Endothelial cell of umbilical vein (primary cell): Measurements from ENCODE around the gene ADARB2. TPM values are rescaled to one million over a fixed set of nuclear protein-coding genes. Genes with fewer than 3 reads are reported as not detected.

ENCODE experiments used
- BruUV-seq: library from RNA; stranded (reverse); fragments of 400-500 nt; replicated peaks from 2 replicates; lab custom pipeline; 2021; lab: Mats Ljungman, UMichigan
- CTCF ChIA-PET: fragments of 300-600, 350-600 bp; sonication (Branson Sonifier 250); formaldehyde crosslinking; loops from one replicate; lab custom pipeline; 2021; ENCODE audit warnings: antibody characterized with exemption, inconsistent platforms; lab: Charles Lee
- POLR2A ChIA-PET: fragments of 300-600, 350-600 bp; sonication (Branson Sonifier 250); formaldehyde crosslinking; loops from one replicate; lab custom pipeline; 2021; ENCODE audit warnings: antibody characterized with exemption, inconsistent platforms; lab: Charles Lee
- DNase-seq: peaks from one replicate; pipeline ENCODE4 v3.0.0-alpha.2; 2011; ENCODE audit warnings: low read depth, low spot score
- FAIRE-seq: peaks from 2 replicates; lab custom pipeline; 2011; peaks lifted over from hg19 to GRCh38; lab: Jason Lieb, UNC
- H2AFZ ChIP-seq: 2 replicates; pipeline ENCODE4 v1.6.0; 2012; ENCODE audit warnings: low read depth, low read length, control low read depth, inconsistent platforms
- H3K27ac ChIP-seq: 2 replicates; pipeline ENCODE4 v1.5.1; 2011; ENCODE audit warnings: low read depth, mild to moderate bottlenecking, control low read depth, low read length, moderate library complexity; ENCODE audit not compliant: insufficient read depth
- H3K27me3 ChIP-seq, 2 experiments: 2 replicates each; pipeline versions ENCODE4 v1.6.0 to v1.6.1; 2011; ENCODE audit warnings: low read length in 2 of 2, mixed read lengths in 1 of 2; ENCODE audit not compliant: control insufficient read depth in 2 of 2, insufficient read depth in 2 of 2
- H3K36me3 ChIP-seq, 2 experiments: 2 replicates in 1 of 2; 3 replicates in 1 of 2; pipeline ENCODE4 v1.5.1; 2011; ENCODE audit warnings: low read length in 2 of 2, mild to moderate bottlenecking in 1 of 2, moderate library complexity in 1 of 2; ENCODE audit not compliant: control insufficient read depth in 2 of 2, insufficient read depth in 2 of 2; ENCODE audit errors: extremely low read depth in 1 of 2
- H3K4me1 ChIP-seq: 3 replicates; pipeline ENCODE4 v1.5.1; 2011; ENCODE audit warnings: mild to moderate bottlenecking, low read length; ENCODE audit not compliant: control insufficient read depth, insufficient read depth; ENCODE audit errors: extremely low read depth
- H3K4me2 ChIP-seq: 2 replicates; pipeline ENCODE4 v1.6.1; 2011; ENCODE audit warnings: low read length, control low read depth, mixed read lengths; ENCODE audit not compliant: insufficient read depth
- H3K4me3 ChIP-seq, 3 experiments: fragments of 200-600 bp in 1 of 3; sonication (generic), shearing (Covaris generic) in 1 of 3; replicated peaks in 1 of 3; 2 replicates each; pipeline ENCODE4 v1.5.1; 2011 to 2016; ENCODE audit warnings: control low read depth in 3 of 3, low read length in 3 of 3, mild to moderate bottlenecking in 2 of 3, inconsistent platforms in 1 of 3, low read depth in 1 of 3, moderate library complexity in 1 of 3; ENCODE audit not compliant: insufficient read depth in 1 of 3
- H3K79me2 ChIP-seq: 2 replicates; pipeline ENCODE4 v1.6.0; 2012; ENCODE audit warnings: low read length, inconsistent platforms; ENCODE audit not compliant: control insufficient read depth, insufficient read depth
- H3K9ac ChIP-seq: replicated peaks from 2 replicates; pipeline ENCODE3; 2011; ENCODE audit warnings: low read length, control low read depth; ENCODE audit not compliant: insufficient read depth; ENCODE audit errors: extremely low read depth
- H3K9me1 ChIP-seq: replicated peaks from 3 replicates; pipeline ENCODE4 v1.6.0; 2011; ENCODE audit warnings: mild to moderate bottlenecking, low read length; ENCODE audit not compliant: control insufficient read depth, insufficient read depth; ENCODE audit errors: extremely low read depth
- H3K9me3 ChIP-seq: replicated peaks from 2 replicates; pipeline ENCODE4 v1.5.1; 2012; ENCODE audit warnings: low read length, inconsistent platforms; ENCODE audit not compliant: control insufficient read depth, insufficient read depth
- H4K20me1 ChIP-seq: replicated peaks from 2 replicates; pipeline ENCODE3; 2011; ENCODE audit warnings: mild to moderate bottlenecking, low read length; ENCODE audit not compliant: control insufficient read depth, insufficient read depth; ENCODE audit errors: extremely low read depth
- CTCF ChIP-seq, 2 donors: IDR thresholded peaks; 1 replicate in 1 of 2; 2 replicates in 1 of 2; pipeline ENCODE4 v1.5.1; 2011; ENCODE audit warnings: low read length in 2 of 2, mild to moderate bottlenecking in 2 of 2, moderate library complexity in 2 of 2, control low read depth in 1 of 2, inconsistent platforms in 1 of 2, low read depth in 1 of 2; ENCODE audit not compliant: insufficient read depth in 1 of 2; ENCODE audit errors: extremely low read depth in 1 of 2
- EZH2 ChIP-seq: IDR thresholded peaks from 2 replicates; pipeline ENCODE4 v1.6.1; 2012; ENCODE audit warnings: borderline replicate concordance, low read depth, mild to moderate bottlenecking, moderate library complexity, low read length, inconsistent platforms; ENCODE audit not compliant: severe bottlenecking
- FOS ChIP-seq: IDR thresholded peaks from 2 replicates; pipeline ENCODE4 v1.6.1; 2011; ENCODE audit warnings: mild to moderate bottlenecking, low read length, moderate library complexity, borderline replicate concordance; ENCODE audit not compliant: insufficient read depth
- GATA2 ChIP-seq: IDR thresholded peaks from 2 replicates; pipeline ENCODE4 v1.7.0; 2011; ENCODE audit warnings: low read depth, mild to moderate bottlenecking, moderate library complexity, mixed read lengths, low read length; ENCODE audit not compliant: insufficient read length, insufficient read depth
- JUN ChIP-seq: IDR thresholded peaks from 2 replicates; pipeline ENCODE4 v1.6.1; 2011; ENCODE audit warnings: borderline replicate concordance, low read depth; ENCODE audit not compliant: insufficient read length, insufficient read depth
- MAX ChIP-seq: IDR thresholded peaks from 2 replicates; pipeline ENCODE4 v1.6.1; 2011; ENCODE audit not compliant: insufficient read depth, insufficient read length
- MYC ChIP-seq: IDR thresholded peaks from one replicate; pipeline ENCODE4 v1.6.1; 2011; ENCODE audit warnings: mild to moderate bottlenecking, low read depth, low read length
- POLR2A ChIP-seq: IDR thresholded peaks from 2 replicates; pipeline ENCODE4 v1.6.1; 2012; ENCODE audit warnings: low read depth, mild to moderate bottlenecking, control low read depth, low read length
- POLR2AphosphoS5 ChIP-seq: IDR thresholded peaks from 2 replicates; pipeline ENCODE4 v1.6.1; 2012; ENCODE audit warnings: low read depth, mild to moderate bottlenecking, control low read depth, low read length, moderate library complexity; ENCODE audit not compliant: insufficient read depth
- dilution Hi-C: fragments of 300-500 bp; cut with MboI; formaldehyde crosslinking; loops from one replicate; pipeline ENCODE4 v1.15.0; 2019; ENCODE audit warnings: low sequenced_read_pairs; ENCODE audit not compliant: extremely low pct_ligation_motif_present
- intact Hi-C: fragments of 100-400 bp; cut with micrococcal nuclease; formaldehyde crosslinking; loops from one replicate; pipeline ENCODE4 v1.10.0; 2022
- polyA plus RNA-seq, 4 experiments: library from polyadenylated mRNA; depleted of rRNA in 3 of 4; stranded (reverse) in 3 of 4; unstranded in 1 of 4; fragments of >200 nt; gene quantifications; 2 replicates each; pipeline versions ENCODE4 v1.2.1 to v1.2.3, GENCODE V29; 2011 to 2012; ENCODE audit warnings: missing spikeins in 1 of 4
- total RNA-seq: library from RNA; stranded (reverse); gene quantifications from 2 replicates; pipeline ENCODE4 v1.2.3, GENCODE V29; 2021

ADARB2 gene
- total and polyA plus RNA-seq, 2 donors (not counting 3 experiments of a cell fraction or from before 2014, with no cell fraction given), result not detected

GRCh38 chr10:1187151-1187854 lies 550.0 kb downstream of the ADARB2 start:
- no peak overlapping the region for H3K27ac ChIP-seq
- no peaks in the 10 kb centered on the region for H3K36me3 ChIP-seq
- no peaks in the 10 kb centered on the region for H3K27me3 ChIP-seq
- FAIRE-seq (no peak), DNase-seq (no peak)
- dilution Hi-C loops, result no loop called here
- no peaks in the 10 kb centered on the region for H3K4me1 ChIP-seq
- TF ChIP-seq JUN, result no peak
- TF ChIP-seq CTCF (IDR thresholded peaks at IDR 0.05; ENCODE audit: extremely low read depth in 1 of 2, insufficient read depth in 1 of 2, low read depth in 1 of 2, low read length in 2 of 2), result no peak
- TF ChIP-seq MYC, result no peak
- TF ChIP-seq EZH2, result no peak
- no peak for TF ChIP-seq POLR2AphosphoS5
- TF ChIP-seq GATA2, result no peak
- no peak for TF ChIP-seq POLR2A
- no peak for TF ChIP-seq MAX
- TF ChIP-seq FOS, result no peak
- no peak overlapping the region for H3K4me2 ChIP-seq
- BruUV-seq, result no TSS peak
- H3K9me3 ChIP-seq, result no peaks in the 10 kb centered on the region
- no peaks in the 10 kb centered on the region for H3K9me1 ChIP-seq
- H3K4me3 ChIP-seq, result no peak overlapping the region
- H4K20me1 ChIP-seq, result no peaks in the 10 kb centered on the region
- intact Hi-C loops, result no loop called here
- H3K79me2 ChIP-seq, result no peaks in the 10 kb centered on the region
- H3K9ac ChIP-seq, result no peak overlapping the region
- ChIA-PET CTCF (no interaction called here), POLR2A (no interaction called here)
- no peak overlapping the region for H2AFZ ChIP-seq
